Neural progenitor cell (in vitro differentiated cells): Measurements from ENCODE around the gene BBS9. TPM values are rescaled to one million over a fixed set of nuclear protein-coding genes. Genes with fewer than 3 reads are reported as not detected.

Experiments used
- DNase-seq: peaks from one replicate; pipeline ENCODE4 v3.0.0-alpha.2; 2016; ENCODE audit warnings: low spot score
- H2AFZ ChIP-seq: fragments of 200-600 bp; sonication (generic); replicated peaks from 2 replicates; pipeline ENCODE4 v1.6.1; 2016; ENCODE audit warnings: antibody characterized with exemption
- H3F3A ChIP-seq: fragments of 200-600 bp; sonication (generic); 2 replicates; pipeline ENCODE4 v1.6.1; 2016; ENCODE audit warnings: antibody characterized with exemption, low read depth
- H3K27ac ChIP-seq: fragments of 200-600 bp; sonication (generic); 2 replicates; pipeline ENCODE4 v1.5.1; 2016; ENCODE audit warnings: mild to moderate bottlenecking
- H3K27me3 ChIP-seq: fragments of 200-600 bp; sonication (generic); 2 replicates; pipeline ENCODE4 v1.6.1; 2016; ENCODE audit warnings: mild to moderate bottlenecking, moderate library complexity
- H3K36me3 ChIP-seq: fragments of 200-600 bp; sonication (generic); 2 replicates; pipeline ENCODE4 v1.5.1; 2016
- H3K4me1 ChIP-seq: fragments of 200-600 bp; sonication (generic); 2 replicates; pipeline ENCODE4 v1.6.1; 2016; ENCODE audit warnings: mixed run types
- H3K4me2 ChIP-seq: fragments of 200-600 bp; sonication (generic); 2 replicates; pipeline ENCODE4 v1.6.1; 2016
- H3K4me3 ChIP-seq: fragments of 200-600 bp; sonication (generic); 2 replicates; pipeline ENCODE4 v1.5.1; 2016
- H3K79me2 ChIP-seq: fragments of 200-600 bp; sonication (generic); 2 replicates; pipeline ENCODE4 v1.6.1; 2016; ENCODE audit warnings: low read depth
- H3K9ac ChIP-seq: fragments of 200-600 bp; sonication (generic); 2 replicates; pipeline ENCODE4 v1.6.1; 2016
- H3K9me3 ChIP-seq: fragments of 200-600 bp; sonication (generic); 2 replicates; pipeline ENCODE4 v1.5.1; 2016; ENCODE audit warnings: low read depth
- H4K20me1 ChIP-seq: fragments of 200-600 bp; sonication (generic); 2 replicates; pipeline ENCODE4 v1.6.1; 2016; ENCODE audit warnings: low read depth
- H3K27ac Mint-ChIP-seq: 3 replicates; pipeline ENCODE4 v1.8.0; 2021; ENCODE audit warnings: mixed read lengths
- H3K27me3 Mint-ChIP-seq: 2 replicates; pipeline ENCODE4 v1.8.0; 2022; ENCODE audit warnings: low read depth, mild to moderate bottlenecking, inconsistent platforms, moderate library complexity, mixed read lengths; ENCODE audit not compliant: insufficient read depth
- H3K36me3 Mint-ChIP-seq: 3 replicates; pipeline ENCODE4 v1.8.0; 2021; ENCODE audit warnings: mixed read lengths
- H3K4me1 Mint-ChIP-seq: 3 replicates; pipeline ENCODE4 v1.8.0; 2021; ENCODE audit warnings: mixed read lengths
- H3K4me3 Mint-ChIP-seq: 3 replicates; pipeline ENCODE4 v1.8.0; 2021; ENCODE audit warnings: mild to moderate bottlenecking, moderate library complexity, mixed read lengths
- H3K9me3 Mint-ChIP-seq: 3 replicates; pipeline ENCODE4 v1.8.0; 2020; ENCODE audit warnings: mixed read lengths
- EZH2 ChIP-seq: fragments of 200-600 bp; sonication (generic); IDR thresholded peaks from 2 replicates; pipeline ENCODE4 v1.6.1; 2017; ENCODE audit warnings: antibody characterized with exemption, mild to moderate bottlenecking, moderate library complexity
- EZH2phosphoT487 ChIP-seq: fragments of 200-600 bp; sonication (generic); IDR thresholded peaks from 2 replicates; pipeline ENCODE4 v1.6.1; 2017; ENCODE audit warnings: antibody characterized with exemption
- total RNA-seq: library from RNA; depleted of rRNA; stranded (reverse); fragments of >200 nt; gene quantifications from 2 replicates; pipeline ENCODE4 v1.2.3, GENCODE V29; 2015; ENCODE audit warnings: low replicate concordance
- TF ChIP-seq, protein P1 (sequence below): fragments of 200-600 bp; sonication (generic); IDR thresholded peaks from 2 replicates; pipeline ENCODE4 v1.5.1; 2017; ENCODE audit warnings: antibody characterized with exemption, mild to moderate bottlenecking

Gene BBS9
- total RNA-seq, 1 donor from 2014 or later = 40.3 TPM

DNA sequence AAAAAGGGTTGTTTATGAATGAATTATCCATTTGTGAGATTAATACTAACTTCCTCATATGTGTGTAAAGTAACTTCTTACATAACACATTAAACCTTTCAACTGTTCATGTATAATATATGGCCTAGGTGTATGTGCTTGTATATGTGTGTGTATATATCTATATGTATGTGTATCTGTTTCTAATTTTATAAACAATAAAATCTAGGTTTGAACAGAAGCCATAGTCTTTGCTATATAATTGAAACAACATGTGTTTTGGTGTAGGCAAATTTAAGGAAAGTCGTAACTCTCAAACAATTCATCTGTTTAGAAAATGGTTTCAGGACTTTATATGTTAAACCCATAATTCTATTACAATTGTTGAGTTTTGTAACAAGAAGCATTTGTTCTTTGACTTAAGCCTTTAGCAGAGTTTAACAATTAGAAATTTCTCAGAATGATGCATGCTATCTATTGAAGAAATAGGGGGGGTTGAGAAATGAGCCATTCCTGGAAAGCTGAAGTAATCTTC, 103.3 kb downstream of the BBS9 start:
- Mint-ChIP-seq H3K9me3 (no peaks in the 10 kb centered on the region), H3K27ac (no peak overlapping the region), H3K27me3 (no peaks in the 10 kb centered on the region), H3K36me3 (no peaks in the 10 kb centered on the region), H3K4me3 (no peak overlapping the region), H3K4me1 (no peaks in the 10 kb centered on the region)
- Histone ChIP-seq H3K4me3 (no peak overlapping the region), H3K9me3 (no peaks in the 10 kb centered on the region), H3K9ac (no peak overlapping the region), H3K4me1 (no peaks in the 10 kb centered on the region), H3K4me2 (no peak overlapping the region), H3K79me2 (no peaks in the 10 kb centered on the region), H3K27ac (no peak overlapping the region), H4K20me1 (no peaks in the 10 kb centered on the region), H3K27me3 (no peaks in the 10 kb centered on the region), H2AFZ (no peak overlapping the region), H3F3A (no peaks in the 10 kb centered on the region), H3K36me3 (no peaks in the 10 kb centered on the region)
- no peak for DNase-seq
- no peak for TF ChIP-seq EZH2phosphoT487
- no peak for TF ChIP-seq EZH2
- TF ChIP-seq, protein P1, sequence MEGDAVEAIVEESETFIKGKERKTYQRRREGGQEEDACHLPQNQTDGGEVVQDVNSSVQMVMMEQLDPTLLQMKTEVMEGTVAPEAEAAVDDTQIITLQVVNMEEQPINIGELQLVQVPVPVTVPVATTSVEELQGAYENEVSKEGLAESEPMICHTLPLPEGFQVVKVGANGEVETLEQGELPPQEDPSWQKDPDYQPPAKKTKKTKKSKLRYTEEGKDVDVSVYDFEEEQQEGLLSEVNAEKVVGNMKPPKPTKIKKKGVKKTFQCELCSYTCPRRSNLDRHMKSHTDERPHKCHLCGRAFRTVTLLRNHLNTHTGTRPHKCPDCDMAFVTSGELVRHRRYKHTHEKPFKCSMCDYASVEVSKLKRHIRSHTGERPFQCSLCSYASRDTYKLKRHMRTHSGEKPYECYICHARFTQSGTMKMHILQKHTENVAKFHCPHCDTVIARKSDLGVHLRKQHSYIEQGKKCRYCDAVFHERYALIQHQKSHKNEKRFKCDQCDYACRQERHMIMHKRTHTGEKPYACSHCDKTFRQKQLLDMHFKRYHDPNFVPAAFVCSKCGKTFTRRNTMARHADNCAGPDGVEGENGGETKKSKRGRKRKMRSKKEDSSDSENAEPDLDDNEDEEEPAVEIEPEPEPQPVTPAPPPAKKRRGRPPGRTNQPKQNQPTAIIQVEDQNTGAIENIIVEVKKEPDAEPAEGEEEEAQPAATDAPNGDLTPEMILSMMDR = no peak

DNA sequence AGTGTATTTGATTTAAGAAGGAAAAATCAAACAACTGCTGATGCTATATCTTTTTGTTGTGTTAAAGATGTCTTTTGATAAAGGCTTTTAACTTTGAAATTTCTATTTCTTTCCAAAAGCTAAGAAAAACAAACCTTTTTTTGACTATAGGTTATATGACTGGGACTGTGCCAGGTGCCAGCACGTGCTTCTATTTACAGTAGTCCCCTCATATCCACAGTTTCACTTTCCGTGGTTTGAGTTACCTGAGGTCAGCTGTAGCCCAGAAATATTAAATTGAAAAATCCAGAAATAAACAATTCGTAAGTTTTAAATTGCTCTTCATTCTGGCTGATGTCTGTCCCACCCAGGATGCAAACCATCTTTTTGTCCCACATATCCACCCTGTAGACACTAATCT, 104.3 kb downstream of the BBS9 start:
- TF ChIP-seq EZH2 (no peak), EZH2phosphoT487 (no peak)
- TF ChIP-seq, protein P1 = no peak
- no peaks in the 10 kb centered on the region for H3K27me3 Mint-ChIP-seq
- Histone ChIP-seq H3K9me3 (no peaks in the 10 kb centered on the region), H3K4me3 (no peak overlapping the region), H3K36me3 (no peaks in the 10 kb centered on the region), H3K27me3 (no peaks in the 10 kb centered on the region), H3K27ac (no peak overlapping the region), H2AFZ (no peak overlapping the region), H3K79me2 (no peaks in the 10 kb centered on the region), H3K4me1 (no peaks in the 10 kb centered on the region), H3K4me2 (no peak overlapping the region), H3F3A (no peaks in the 10 kb centered on the region), H4K20me1 (no peaks in the 10 kb centered on the region), H3K9ac (no peak overlapping the region)
- H3K27ac Mint-ChIP-seq = no peak overlapping the region
- no peak for DNase-seq
- H3K4me1 Mint-ChIP-seq = no peaks in the 10 kb centered on the region
- no peaks in the 10 kb centered on the region for H3K9me3 Mint-ChIP-seq
- no peak overlapping the region for H3K4me3 Mint-ChIP-seq
- no peaks in the 10 kb centered on the region for H3K36me3 Mint-ChIP-seq

DNA sequence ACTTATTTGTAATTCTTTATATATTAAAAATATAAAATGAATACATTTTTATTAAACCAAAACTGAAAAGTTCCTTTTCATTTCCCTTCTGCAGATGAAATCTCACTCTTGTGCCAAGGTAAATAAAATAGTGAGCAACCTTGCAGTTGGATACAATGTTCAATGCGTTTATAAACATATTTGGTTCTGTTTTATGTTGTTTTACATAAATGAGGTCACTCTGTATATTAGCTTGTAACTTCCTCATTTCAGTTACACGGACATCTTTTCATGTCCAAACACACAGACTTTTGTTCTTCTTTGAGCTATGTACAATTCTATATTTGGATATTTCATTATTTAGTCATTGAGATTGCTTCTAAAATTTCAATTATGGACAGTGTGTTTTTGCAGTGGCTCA, 107.7 kb downstream of the BBS9 start:
- no peak overlapping the region for H3K27ac Mint-ChIP-seq
- H3K4me3 ChIP-seq = no peak overlapping the region

More for the DNA sequence above, 107.7 kb downstream of the BBS9 start:
- Histone ChIP-seq H3K36me3 (no peaks in the 10 kb centered on the region), H3F3A (no peaks in the 10 kb centered on the region), H3K9ac (no peak overlapping the region), H4K20me1 (no peaks in the 10 kb centered on the region), H3K79me2 (no peaks in the 10 kb centered on the region), H3K9me3 (no peaks in the 10 kb centered on the region), H3K4me2 (no peak overlapping the region), H2AFZ (no peak overlapping the region), H3K27ac (no peak overlapping the region), H3K4me1 (no peaks in the 10 kb centered on the region), H3K27me3 (no peaks in the 10 kb centered on the region)
- no peak overlapping the region for H3K4me3 Mint-ChIP-seq
- no peak for DNase-seq
- TF ChIP-seq, protein P1 = no peak
- TF ChIP-seq EZH2 = no peak
- peaks cover 2% of the 10 kb centered on the region for H3K27me3 Mint-ChIP-seq
- no peaks in the 10 kb centered on the region for H3K4me1 Mint-ChIP-seq
- no peaks in the 10 kb centered on the region for H3K36me3 Mint-ChIP-seq
- no peaks in the 10 kb centered on the region for H3K9me3 Mint-ChIP-seq
